Spleen (tissue), 11 donors: ENCODE results near the gene EGLN2. TPM values are rescaled to one million over a fixed set of nuclear protein-coding genes. Genes with fewer than 3 reads are reported as not detected.
A peak's percentile ranks its signal among the peaks of the same experiment; 100 is the strongest.
"Not testable (repeated sequence)": the region's sequence is repeated elsewhere in the genome, so short reads cannot be mapped to it uniquely, and the experiment has no call there.

Experiments used
- DNase-seq: peaks from one replicate; pipeline ENCODE4 v3.0.0-alpha.2; 2020
- H3K27ac ChIP-seq, 8 donors: fragments of 200-600 bp; sonication (generic) in 7 of 8; 1 replicate in 4 of 8; 2 replicates in 4 of 8; pipeline versions ENCODE4 v1.5.0 to v1.8.0; 2016 to 2021; ENCODE audit warnings: inconsistent platforms in 4 of 8, mild to moderate bottlenecking in 4 of 8, moderate library complexity in 1 of 8
- H3K27me3 ChIP-seq, 7 donors: fragments of 200-600 bp; sonication (generic) in 6 of 7; replicated peaks in 1 of 7; 1 replicate in 4 of 7; 2 replicates in 3 of 7; pipeline versions ENCODE4 v1.5.0 to v1.8.0; 2016 to 2021; ENCODE audit warnings: inconsistent platforms in 3 of 7, mild to moderate bottlenecking in 1 of 7
- H3K36me3 ChIP-seq, 6 donors: fragments of 200-600 bp; sonication (generic) in 5 of 6; 1 replicate in 4 of 6; 2 replicates in 2 of 6; pipeline versions ENCODE4 v1.5.0 to v1.8.0; 2016 to 2021; ENCODE audit warnings: inconsistent platforms in 2 of 6
- H3K4me1 ChIP-seq, 6 donors: fragments of 200-600 bp; sonication (generic) in 5 of 6; 1 replicate in 3 of 6; 2 replicates in 3 of 6; pipeline versions ENCODE4 v1.5.0 to v1.8.0; 2016 to 2021; ENCODE audit warnings: inconsistent platforms in 3 of 6
- H3K4me3 ChIP-seq, 8 donors: fragments of 200-600 bp; sonication (generic) in 7 of 8; 1 replicate in 4 of 8; 2 replicates in 4 of 8; pipeline versions ENCODE4 v1.5.0 to v1.8.0; 2016 to 2021; ENCODE audit warnings: inconsistent platforms in 4 of 8, mild to moderate bottlenecking in 4 of 8, moderate library complexity in 2 of 8
- H3K9me3 ChIP-seq, 8 donors: fragments of 200-600 bp; sonication (generic) in 7 of 8; 1 replicate in 4 of 8; 2 replicates in 4 of 8; pipeline versions ENCODE4 v1.5.0 to v1.8.0; 2016 to 2021; ENCODE audit warnings: inconsistent platforms in 4 of 8
- POLR2AphosphoS5 ChIP-seq, 3 donors: sonication (generic); formaldehyde crosslinking; IDR thresholded peaks; one replicate each; pipeline ENCODE4 v1.5.1; 2017; ENCODE audit warnings: antibody characterized with exemption in 3 of 3
- WGBS, 5 donors: extraction: QIAGEN DNeasy Blood & Tissue Kit in 3 of 5; methylation state at CpG; one replicate each; pipeline versions ENCODE4 v1.1.5 to v1.1.7; 2013 to 2018; 5-methylcytosine and 5-hydroxymethylcytosine counted together
- intact Hi-C: fragments of 100-400 bp; cut with DNase I; formaldehyde crosslinking; loops from one replicate; pipeline ENCODE4 v1.15.0; 2023; ENCODE audit warnings: low total_unique reads
- polyA plus RNA-seq, 3 donors: library from polyadenylated mRNA; stranded (reverse); fragments of 200-250 nt; gene quantifications; one replicate each; pipeline ENCODE4 v1.2.1, GENCODE V29; 2013
- total RNA-seq, 7 donors: library from RNA; depleted of rRNA in 3 of 7; stranded (reverse); fragments of >200 nt in 3 of 7; fragmentation: NEBNext Ultra II Directional in 4 of 7; extraction: Animal tissue kit (Norgen Biotek cat#: 25700) in 4 of 7; gene quantifications; one replicate each; pipeline versions ENCODE4 v1.1.0 to v1.2.1, GENCODE V29; 2016 to 2021
- TF ChIP-seq, protein P1 (sequence below), 11 experiments: fragments of 200-600 bp in 7 of 11; fragments of 450-650 bp in 4 of 11; sonication (generic) in 4 of 11; IDR thresholded peaks in 8 of 11; conservative IDR thresholded peaks in 3 of 11; 1 replicate in 7 of 11; 2 replicates in 4 of 11; pipeline versions ENCODE4 v1.4.0 to v1.8.0; 2016 to 2021; ENCODE audit warnings: antibody characterized with exemption in 11 of 11, inconsistent platforms in 4 of 11, mild to moderate bottlenecking in 1 of 11
- donor health status: healthy with polysubstance abuse.
- donor health status: DM: no; HTN: no; CAD: no; lungs with moderate emphysema.
- donor health status: DM: no; HTN: no; CAD: no.
- donor health status: Bipolar disorder and iron deficiency.
- donor health status: healthy.
- donor health status: DM: no; HTN: no; CAD: no.
- donor health status: DM: yes; HTN: yes; CAD: no.

The EGLN2 gene
- total and polyA plus RNA-seq, 10 donors, result 109 to 238 (median 163) TPM

DNA sequence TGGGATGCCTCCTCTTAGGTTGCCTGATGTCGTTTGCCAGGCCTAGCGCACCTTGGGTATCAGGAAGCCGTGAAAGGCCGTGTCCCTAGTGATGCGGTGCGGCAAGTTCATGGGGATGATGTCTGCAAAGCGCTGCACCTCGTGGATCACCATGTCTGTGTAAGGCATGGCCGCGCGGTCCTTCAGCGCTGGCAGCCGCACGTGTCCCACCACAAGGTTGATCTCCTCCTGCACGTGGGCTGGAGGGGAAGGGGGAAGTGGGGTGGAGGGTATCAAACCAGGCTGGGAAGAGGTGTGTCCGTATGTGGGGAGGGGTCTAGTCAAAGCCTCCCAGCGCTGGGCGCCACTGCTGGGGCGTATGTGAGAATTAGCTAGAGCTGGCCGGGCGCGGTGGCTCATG, 23.2 kb downstream of the EGLN2 start:
- Histone ChIP-seq H3K4me3 (peak overlapping the region in 1 of 8 donors; percentile 44), H3K9me3 (no peaks in the 10 kb centered on the region), H3K27me3 (no peaks in the 10 kb centered on the region), H3K36me3 (peaks cover 0 to 6% (median 3%) of the 10 kb centered on the region in 6 donors), H3K27ac (peak overlapping the region in 6 of 8 donors; percentile 51 to 87 (median 76)), H3K4me1 (peaks cover 18 to 68% (median 45%) of the 10 kb centered on the region in 6 donors)
- intact Hi-C loops, result loop anchor here (5.0 kb wide), 1 partner anchor 160 kb away; no protein-coding TSS in a partner anchor
- no peak for DNase-seq
- 80 to 88% (median 86%) methylated on average over 21 to 22 of the region's 22 CpGs for WGBS, 5 donors
- peak in 1 of 3 donors; percentile 27 for TF ChIP-seq POLR2AphosphoS5 (IDR thresholded peaks at IDR 0.05)
- TF ChIP-seq, protein P1, sequence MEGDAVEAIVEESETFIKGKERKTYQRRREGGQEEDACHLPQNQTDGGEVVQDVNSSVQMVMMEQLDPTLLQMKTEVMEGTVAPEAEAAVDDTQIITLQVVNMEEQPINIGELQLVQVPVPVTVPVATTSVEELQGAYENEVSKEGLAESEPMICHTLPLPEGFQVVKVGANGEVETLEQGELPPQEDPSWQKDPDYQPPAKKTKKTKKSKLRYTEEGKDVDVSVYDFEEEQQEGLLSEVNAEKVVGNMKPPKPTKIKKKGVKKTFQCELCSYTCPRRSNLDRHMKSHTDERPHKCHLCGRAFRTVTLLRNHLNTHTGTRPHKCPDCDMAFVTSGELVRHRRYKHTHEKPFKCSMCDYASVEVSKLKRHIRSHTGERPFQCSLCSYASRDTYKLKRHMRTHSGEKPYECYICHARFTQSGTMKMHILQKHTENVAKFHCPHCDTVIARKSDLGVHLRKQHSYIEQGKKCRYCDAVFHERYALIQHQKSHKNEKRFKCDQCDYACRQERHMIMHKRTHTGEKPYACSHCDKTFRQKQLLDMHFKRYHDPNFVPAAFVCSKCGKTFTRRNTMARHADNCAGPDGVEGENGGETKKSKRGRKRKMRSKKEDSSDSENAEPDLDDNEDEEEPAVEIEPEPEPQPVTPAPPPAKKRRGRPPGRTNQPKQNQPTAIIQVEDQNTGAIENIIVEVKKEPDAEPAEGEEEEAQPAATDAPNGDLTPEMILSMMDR (IDR thresholded peaks at IDR 0.05 in 8 of 11, conservative IDR thresholded peaks at IDR 0.05 in 3 of 11), result no peak

DNA sequence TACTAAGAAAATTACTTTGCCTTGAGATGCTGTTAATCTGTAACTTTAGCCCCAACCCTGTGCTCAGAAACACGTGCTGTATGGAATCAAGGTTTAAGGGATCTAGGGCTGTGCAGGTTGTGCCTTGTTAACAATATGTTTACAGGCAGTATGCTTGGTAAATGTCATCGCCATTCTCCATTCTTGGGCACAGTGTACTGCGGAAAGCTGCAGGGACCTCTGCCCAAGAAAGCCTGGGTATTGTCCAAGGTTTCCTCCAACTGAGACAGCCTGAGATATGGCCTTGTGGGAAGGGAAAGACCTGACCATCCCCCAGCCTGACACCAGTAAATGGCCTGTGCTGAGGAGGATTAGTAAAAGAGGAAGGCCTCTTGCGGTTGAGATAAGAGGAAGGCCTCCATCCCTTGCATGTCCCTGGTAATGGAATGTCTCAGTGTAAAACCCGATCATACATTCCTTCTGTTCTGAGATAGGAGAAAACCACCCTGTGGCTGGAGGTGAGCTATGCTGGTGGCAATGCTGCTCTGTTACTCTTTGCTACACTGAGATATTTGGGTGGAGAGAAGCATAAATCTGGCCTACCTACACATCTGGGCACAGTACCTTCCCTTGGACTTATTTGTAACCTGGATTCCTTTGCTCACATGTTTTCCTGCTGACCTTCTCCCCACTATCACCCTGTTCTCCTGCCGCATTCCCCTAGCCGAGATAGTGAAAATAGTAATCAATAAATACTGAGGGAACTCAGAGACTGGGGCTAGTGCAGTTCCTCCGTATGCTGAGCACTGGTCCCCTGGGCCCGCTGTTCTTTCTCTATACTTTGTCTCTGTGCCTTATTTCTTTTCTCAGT, 23.9 kb downstream of the EGLN2 start:
- intact Hi-C loops, result loop anchor here (5.0 kb wide), 1 partner anchor 161 kb away; no protein-coding TSS in a partner anchor
- not testable (repeated sequence) for DNase-seq, H3K27me3 ChIP-seq, H3K9me3 ChIP-seq
- Histone ChIP-seq H3K27ac (peak overlapping the region in 7 of 8 donors; percentile 51 to 87 (median 69)), H3K4me3 (peak overlapping the region in 1 of 8 donors; percentile 44), H3K36me3 (peaks cover 0 to 14% (median 3%) of the 10 kb centered on the region in 6 donors), H3K4me1 (peaks cover 18 to 61% (median 42%) of the 10 kb centered on the region in 6 donors)
- 43 to 57% (median 48%) methylated on average over 9 of the region's 9 CpGs for WGBS, 5 donors

DNA sequence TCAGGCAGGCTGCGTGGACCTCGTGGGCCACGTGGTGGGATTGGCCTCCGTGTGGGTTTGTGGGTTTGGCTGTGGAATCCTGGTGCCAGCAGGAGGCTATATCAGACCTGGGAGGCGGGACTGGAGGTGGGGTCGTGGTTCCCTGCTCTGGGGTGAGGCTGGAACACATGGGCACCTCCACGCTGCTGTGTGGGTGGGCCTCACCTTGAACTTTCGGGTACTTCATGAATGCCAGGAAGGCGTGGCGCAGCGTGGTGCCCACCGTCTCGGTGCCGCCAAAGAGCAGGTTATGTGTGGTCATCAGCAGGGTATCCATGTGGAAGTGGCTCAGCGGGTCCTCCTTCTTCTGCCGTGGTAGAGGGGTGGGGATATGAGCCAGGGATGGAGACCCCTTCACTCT, 25.9 kb downstream of the EGLN2 start:
- H3K9me3 ChIP-seq, DNase-seq, H3K27me3 ChIP-seq, H3K4me3 ChIP-seq: not testable (repeated sequence)
- peaks cover under 1 to 41% (median 22%) of the 10 kb centered on the region in 6 donors for H3K4me1 ChIP-seq
- intact Hi-C loops, result loop anchor here (5.0 kb wide), 1 partner anchor 163 kb away; no protein-coding TSS in a partner anchor
- WGBS, 5 donors, result 79 to 86% (median 84%) methylated on average over 16 of the region's 16 CpGs
- peaks cover 0 to 24% (median 3%) of the 10 kb centered on the region in 6 donors for H3K36me3 ChIP-seq
- peak overlapping the region in 1 of 8 donors; percentile 83 for H3K27ac ChIP-seq

DNA sequence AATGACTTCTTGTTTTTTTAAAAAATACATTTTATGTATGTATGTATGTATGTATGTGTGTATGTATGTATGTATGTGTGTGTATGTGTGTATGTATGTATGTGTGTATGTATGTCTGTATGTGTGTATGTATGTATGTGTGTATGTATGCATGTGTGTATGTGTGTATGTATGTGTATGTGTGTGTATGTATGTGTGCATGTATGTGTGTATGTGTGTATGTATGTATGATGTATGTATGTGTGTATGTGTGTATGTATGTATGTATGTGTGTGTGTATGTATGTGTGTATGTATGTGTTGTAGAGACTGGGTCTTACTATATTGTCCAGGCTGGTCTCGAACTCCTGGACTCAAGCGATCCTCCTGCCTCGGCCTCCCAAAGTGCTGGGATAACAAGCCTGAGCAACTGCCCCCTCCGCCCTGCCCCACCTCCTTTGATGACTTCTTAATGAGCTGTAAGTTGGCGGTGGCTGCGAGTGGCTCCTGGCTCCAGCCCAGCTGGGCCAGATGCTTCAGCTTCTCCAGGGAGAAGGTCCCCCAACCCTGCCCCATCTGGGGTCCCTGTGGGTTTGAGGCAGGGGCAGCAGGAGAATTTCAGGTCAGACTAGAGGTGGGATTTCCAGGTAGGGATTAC, 26.6 kb downstream of the EGLN2 start:
- intact Hi-C loops, DNase-seq: not testable (repeated sequence)
- 92 to 96% (median 95%) methylated on average over 2 to 6 of the region's 6 CpGs; no CpG with 5 or more reads in 2 of the 5 donors for WGBS, 5 donors

DNA sequence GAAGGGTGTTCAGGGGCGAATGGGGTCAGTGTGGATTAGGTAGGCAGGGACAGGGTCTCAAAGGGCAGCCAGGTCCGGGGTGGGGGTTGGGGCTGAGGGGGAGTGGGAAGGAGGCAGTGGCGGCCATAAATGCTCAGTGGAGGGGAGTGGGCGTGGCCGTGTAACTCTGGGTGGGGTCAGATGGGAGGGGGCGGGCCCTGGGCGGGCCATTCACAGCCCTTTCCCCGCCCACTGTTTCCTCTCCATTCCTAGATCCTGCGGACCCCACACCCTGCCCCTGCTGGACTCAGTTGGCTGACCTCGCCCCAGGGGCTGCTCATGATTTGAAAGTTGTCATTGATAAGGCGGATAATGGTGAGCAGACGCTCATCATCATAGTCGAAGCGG, 27.3 kb downstream of the EGLN2 start:
- peaks cover 0 to 24% (median 3%) of the 10 kb centered on the region in 6 donors for H3K36me3 ChIP-seq
- DNase-seq, H3K9me3 ChIP-seq, H3K27me3 ChIP-seq, intact Hi-C loops, H3K4me3 ChIP-seq: not testable (repeated sequence)
- 82 to 91% (median 88%) methylated on average over 6 to 9 of the region's 14 CpGs for WGBS, 5 donors
- peaks cover 0 to 32% (median 19%) of the 10 kb centered on the region in 6 donors for H3K4me1 ChIP-seq
- peak overlapping the region in 1 of 8 donors; percentile 54 for H3K27ac ChIP-seq

More for the DNA sequence above, 26.6 kb downstream of the EGLN2 start:
- not testable (repeated sequence) for H3K27ac ChIP-seq, H3K4me3 ChIP-seq, H3K27me3 ChIP-seq, H3K9me3 ChIP-seq
- Histone ChIP-seq H3K36me3 (peaks cover 0 to 24% (median 3%) of the 10 kb centered on the region in 6 donors), H3K4me1 (peaks cover 0 to 35% (median 19%) of the 10 kb centered on the region in 6 donors)
